Measurements from ENCODE around the gene CCDC7. TPM values are rescaled to one million over a fixed set of nuclear protein-coding genes. Genes with fewer than 3 reads are reported as not detected.

The CCDC7 gene
- total RNA-seq, 1 experiment from 2014 or later = 6.3 TPM

DNA sequence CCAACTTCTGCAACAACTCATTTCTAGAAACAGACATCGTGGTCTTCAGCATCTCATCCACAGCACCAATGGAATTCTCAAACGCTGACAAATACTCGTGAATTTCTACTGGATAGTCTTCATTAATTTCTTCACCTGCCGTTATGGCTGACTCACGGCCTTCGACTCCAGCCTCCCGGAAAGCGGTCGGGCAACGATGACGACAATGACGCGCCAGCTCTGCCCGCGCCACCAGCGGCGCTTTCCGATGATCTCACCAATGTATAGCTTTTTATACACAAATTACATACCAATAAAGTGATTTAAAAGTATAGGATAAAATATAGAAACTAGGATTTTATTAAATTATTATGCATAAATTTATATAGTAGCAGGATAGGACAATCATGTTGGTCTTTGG, 65.7 kb downstream of the CCDC7 start:
- Mint-ChIP-seq H3K4me3 (ENCODE audit: unreplicated experiment) (no peak overlapping the region), H3K27me3 (ENCODE audit: insufficient read depth, unreplicated experiment) (no peaks in the 10 kb centered on the region), H3K36me3 (ENCODE audit: insufficient read depth, unreplicated experiment) (peaks cover 12% of the 10 kb centered on the region), H3K27ac (ENCODE audit: low read depth, unreplicated experiment) (no peak overlapping the region), H3K4me1 (ENCODE audit: insufficient read depth, unreplicated experiment) (no peaks in the 10 kb centered on the region), H3K9me3 (ENCODE audit: unreplicated experiment) (no peaks in the 10 kb centered on the region)
- CTCF ChIA-PET = no interaction called here
- POLR2A ChIA-PET = no interaction called here
- BruUV-seq (replicated peaks) = no TSS peak
- intact Hi-C loops (cut with micrococcal nuclease) = no loop called here
- DNase-seq (ENCODE audit: unreplicated experiment) = no peak
- TF ChIP-seq, protein P1, sequence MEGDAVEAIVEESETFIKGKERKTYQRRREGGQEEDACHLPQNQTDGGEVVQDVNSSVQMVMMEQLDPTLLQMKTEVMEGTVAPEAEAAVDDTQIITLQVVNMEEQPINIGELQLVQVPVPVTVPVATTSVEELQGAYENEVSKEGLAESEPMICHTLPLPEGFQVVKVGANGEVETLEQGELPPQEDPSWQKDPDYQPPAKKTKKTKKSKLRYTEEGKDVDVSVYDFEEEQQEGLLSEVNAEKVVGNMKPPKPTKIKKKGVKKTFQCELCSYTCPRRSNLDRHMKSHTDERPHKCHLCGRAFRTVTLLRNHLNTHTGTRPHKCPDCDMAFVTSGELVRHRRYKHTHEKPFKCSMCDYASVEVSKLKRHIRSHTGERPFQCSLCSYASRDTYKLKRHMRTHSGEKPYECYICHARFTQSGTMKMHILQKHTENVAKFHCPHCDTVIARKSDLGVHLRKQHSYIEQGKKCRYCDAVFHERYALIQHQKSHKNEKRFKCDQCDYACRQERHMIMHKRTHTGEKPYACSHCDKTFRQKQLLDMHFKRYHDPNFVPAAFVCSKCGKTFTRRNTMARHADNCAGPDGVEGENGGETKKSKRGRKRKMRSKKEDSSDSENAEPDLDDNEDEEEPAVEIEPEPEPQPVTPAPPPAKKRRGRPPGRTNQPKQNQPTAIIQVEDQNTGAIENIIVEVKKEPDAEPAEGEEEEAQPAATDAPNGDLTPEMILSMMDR (IDR thresholded peaks at IDR 0.05; ENCODE audit: unreplicated experiment) = no peak

DNA sequence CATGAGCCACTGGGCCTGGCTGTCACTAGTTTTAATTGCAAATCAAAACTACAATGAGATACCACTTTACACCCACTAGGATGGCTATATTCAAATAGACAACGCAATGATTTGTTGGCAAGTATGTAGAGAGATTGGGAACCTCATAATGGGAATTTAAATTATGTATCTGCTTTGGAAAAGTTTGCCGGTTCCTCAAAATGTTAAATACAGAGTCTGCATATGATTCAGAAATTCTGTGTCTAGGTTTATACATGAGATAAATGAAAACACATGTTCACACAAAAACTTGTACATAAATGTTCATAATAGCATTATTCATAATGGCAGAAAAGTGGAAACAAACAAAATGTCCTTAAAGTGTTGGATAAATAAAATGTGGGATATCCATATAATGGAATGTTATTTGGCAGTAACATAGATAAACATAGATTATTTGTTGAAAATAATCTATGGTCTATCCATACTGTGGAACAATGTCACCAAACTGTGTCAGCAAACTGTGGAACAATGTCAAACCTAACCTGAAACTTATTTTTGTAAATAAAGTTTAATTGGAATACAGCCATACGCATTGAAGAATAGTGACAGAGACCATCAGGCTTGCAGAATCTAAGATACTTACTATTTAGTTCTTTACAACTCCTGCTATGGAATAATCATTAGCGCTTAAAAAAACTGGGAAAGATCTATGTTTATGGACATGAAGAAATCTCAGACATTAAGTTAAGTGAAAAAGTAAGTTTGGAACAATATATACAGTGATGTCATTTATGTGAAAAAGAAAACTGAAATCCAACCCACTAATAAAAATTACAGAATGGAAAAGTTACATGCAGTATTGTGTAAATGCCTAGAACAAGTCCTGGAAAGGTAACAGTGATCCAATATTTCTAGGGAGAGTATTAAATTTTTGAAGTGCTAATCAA, 70.9 kb downstream of the CCDC7 start:
- intact Hi-C loops (cut with micrococcal nuclease) = no loop called here
- ChIA-PET CTCF (interaction anchor here (0.6 kb wide), 1 partner anchor 43 kb away, joined by 3 read pairs; no protein-coding TSS in a partner anchor), POLR2A (no interaction called here)
- no peak for DNase-seq (ENCODE audit: unreplicated experiment)
- BruUV-seq (replicated peaks) = no TSS peak
- no peaks in the 10 kb centered on the region for H3K9me3 Mint-ChIP-seq (ENCODE audit: unreplicated experiment)
- H3K4me3 Mint-ChIP-seq (ENCODE audit: unreplicated experiment) = no peak overlapping the region
- TF ChIP-seq, protein P1 (IDR thresholded peaks at IDR 0.05; ENCODE audit: unreplicated experiment) = no peak
- H3K4me1 Mint-ChIP-seq (ENCODE audit: insufficient read depth, unreplicated experiment) = no peaks in the 10 kb centered on the region
- peaks cover 5% of the 10 kb centered on the region for H3K36me3 Mint-ChIP-seq (ENCODE audit: insufficient read depth, unreplicated experiment)
- no peaks in the 10 kb centered on the region for H3K27me3 Mint-ChIP-seq (ENCODE audit: insufficient read depth, unreplicated experiment)
- no peak overlapping the region for H3K27ac Mint-ChIP-seq (ENCODE audit: low read depth, unreplicated experiment)

DNA sequence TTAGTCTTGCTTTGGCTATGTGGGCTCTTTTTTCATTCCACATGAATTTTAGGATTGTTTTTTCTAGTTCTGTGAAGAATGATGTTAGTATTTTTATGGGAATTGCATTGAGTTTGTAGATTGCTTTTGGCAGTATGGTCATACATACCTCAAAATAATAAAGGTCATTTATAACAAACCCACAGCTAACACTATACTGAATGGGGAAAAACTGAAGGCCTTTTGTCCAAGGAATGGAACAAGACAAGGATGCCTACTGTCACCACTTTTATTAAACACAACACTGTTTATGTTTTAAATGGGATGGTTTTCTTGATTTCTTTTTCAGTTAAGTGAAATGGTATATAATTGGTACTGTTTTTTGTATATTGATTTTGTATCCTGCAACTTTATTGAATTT, 84.3 kb downstream of the CCDC7 start:
- Mint-ChIP-seq H3K27ac (ENCODE audit: low read depth, unreplicated experiment) (no peak overlapping the region), H3K36me3 (ENCODE audit: insufficient read depth, unreplicated experiment) (no peaks in the 10 kb centered on the region), H3K4me1 (ENCODE audit: insufficient read depth, unreplicated experiment) (no peaks in the 10 kb centered on the region), H3K9me3 (ENCODE audit: unreplicated experiment) (peaks cover 9% of the 10 kb centered on the region), H3K4me3 (ENCODE audit: unreplicated experiment) (no peak overlapping the region), H3K27me3 (ENCODE audit: insufficient read depth, unreplicated experiment) (no peaks in the 10 kb centered on the region)
- TF ChIP-seq, protein P1 (IDR thresholded peaks at IDR 0.05; ENCODE audit: unreplicated experiment) = no peak
- BruUV-seq (replicated peaks) = no TSS peak
- ChIA-PET POLR2A (no interaction called here), CTCF (no interaction called here)
- DNase-seq (ENCODE audit: unreplicated experiment) = no peak
- intact Hi-C loops (cut with micrococcal nuclease) = no loop called here

DNA sequence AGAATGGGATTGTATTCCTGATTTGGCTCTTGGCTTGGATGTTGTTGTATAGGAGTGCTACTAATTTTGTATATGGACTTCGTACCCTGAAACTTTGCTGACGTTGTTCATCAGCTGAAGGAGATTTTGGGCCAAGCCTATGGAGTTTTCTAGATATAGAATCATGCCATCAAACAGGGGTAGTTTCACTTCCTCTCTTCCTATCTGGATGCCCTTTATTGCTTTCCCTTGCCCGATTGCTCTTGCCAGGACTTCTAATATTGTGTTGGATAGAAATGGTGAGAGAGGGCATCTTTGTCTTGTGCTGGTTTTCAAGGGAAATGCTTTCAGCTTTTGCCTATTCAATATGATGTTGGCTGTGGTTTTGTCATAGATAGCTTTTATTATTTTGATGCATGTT, 92.3 kb downstream of the CCDC7 start:
- no peak for DNase-seq (ENCODE audit: unreplicated experiment)
- no TSS peak for BruUV-seq (replicated peaks)
- H3K9me3 Mint-ChIP-seq (ENCODE audit: unreplicated experiment) = peaks cover 16% of the 10 kb centered on the region
- no peak overlapping the region for H3K4me3 Mint-ChIP-seq (ENCODE audit: unreplicated experiment)
- no peaks in the 10 kb centered on the region for H3K4me1 Mint-ChIP-seq (ENCODE audit: insufficient read depth, unreplicated experiment)
- CTCF ChIA-PET = no interaction called here
- POLR2A ChIA-PET = no interaction called here
- H3K36me3 Mint-ChIP-seq (ENCODE audit: insufficient read depth, unreplicated experiment) = no peaks in the 10 kb centered on the region
- intact Hi-C loops (cut with micrococcal nuclease) = no loop called here
- no peak overlapping the region for H3K27ac Mint-ChIP-seq (ENCODE audit: low read depth, unreplicated experiment)
- H3K27me3 Mint-ChIP-seq (ENCODE audit: insufficient read depth, unreplicated experiment) = no peaks in the 10 kb centered on the region
- TF ChIP-seq, protein P1 (IDR thresholded peaks at IDR 0.05; ENCODE audit: unreplicated experiment) = no peak

Measured in MCF 10A (cell line).